ENCODE results near the gene XYLT1.

GRCh38 chr16:17270111-17270510 is 200.6 kb downstream of the XYLT1 start:
- TF ChIP-seq CTCF (IDR thresholded peaks at IDR 0.05) = no peak
- TF ChIP-seq TCF12 (IDR thresholded peaks at IDR 0.05) = no peak
- no peak for TF ChIP-seq EP300 (IDR thresholded peaks at IDR 0.05; ENCODE audit: borderline replicate concordance in 1 of 2, low read depth in 1 of 2, low read length in 1 of 2)
- no peak for TF ChIP-seq SIN3A (IDR thresholded peaks at IDR 0.05; ENCODE audit: borderline replicate concordance, low read depth, low read length)
- TF ChIP-seq POLR2AphosphoS5 (IDR thresholded peaks at IDR 0.05; ENCODE audit: low read depth, low read length) = no peak
- no peak for TF ChIP-seq TAF1 (IDR thresholded peaks at IDR 0.05; ENCODE audit: borderline replicate concordance, low read depth, low read length)
- TF ChIP-seq FOSL2 (IDR thresholded peaks at IDR 0.05; ENCODE audit: borderline replicate concordance, low read depth) = no peak
- no peak for TF ChIP-seq ELF1 (IDR thresholded peaks at IDR 0.05)
- no peak for TF ChIP-seq RAD21 (IDR thresholded peaks at IDR 0.05; ENCODE audit: low read length)

All from SK-N-SH (cell line).